BE2C (cell line): ENCODE data around the gene SORCS3.

Experiments used
- DNase-seq: peaks from one replicate; pipeline ENCODE4 v3.0.0-alpha.2; 2020
- H3K27me3 ChIP-seq: fragments of 250-450 bp; sonication (Bioruptor Pico); 2 replicates; pipeline ENCODE4 v1.5.1; 2020; ENCODE audit warnings: mild to moderate bottlenecking
- H3K36me3 ChIP-seq: fragments of 250-450 bp; sonication (Bioruptor Pico); 2 replicates; pipeline ENCODE4 v1.5.1; 2020; ENCODE audit warnings: mild to moderate bottlenecking
- H3K4me1 ChIP-seq: fragments of 250-450 bp; sonication (Bioruptor Pico); 2 replicates; pipeline ENCODE4 v1.5.1; 2020
- H3K4me3 ChIP-seq: 2 replicates; pipeline ENCODE4 v1.5.1; 2011; ENCODE audit warnings: low read depth, low read length
- H3K9me3 ChIP-seq: fragments of 250-450 bp; sonication (Bioruptor Pico); 2 replicates; pipeline ENCODE4 v1.5.1; 2020
- TF ChIP-seq, protein P1 (sequence below): IDR thresholded peaks from 2 replicates; pipeline ENCODE4 v1.5.1; 2012; ENCODE audit warnings: mild to moderate bottlenecking, low read depth, low read length

The SORCS3 gene

DNA sequence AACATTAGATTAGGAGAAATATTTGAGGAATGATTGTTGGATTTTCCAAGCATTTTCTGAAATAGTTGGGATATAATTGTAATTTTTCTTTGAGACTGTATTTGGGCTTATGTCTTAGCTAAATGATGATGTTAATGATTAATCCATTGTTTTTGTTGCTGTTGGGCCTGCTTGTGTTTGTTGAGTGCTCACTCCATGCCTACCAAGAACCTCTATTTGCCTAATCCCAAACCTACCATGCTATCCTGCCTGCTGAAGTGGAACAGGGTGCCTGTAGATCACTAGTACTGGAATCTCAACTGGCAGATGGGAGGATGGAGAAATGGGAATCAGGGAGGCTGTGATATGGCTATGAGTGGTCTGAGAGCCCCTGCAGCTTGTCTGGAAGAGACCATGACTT lies 565.5 kb downstream of the SORCS3 start:
- no peak for DNase-seq
- no peak overlapping the region for H3K4me3 ChIP-seq
- H3K36me3 ChIP-seq = no peaks in the 10 kb centered on the region
- no peaks in the 10 kb centered on the region for H3K4me1 ChIP-seq
- H3K9me3 ChIP-seq = no peaks in the 10 kb centered on the region
- no peaks in the 10 kb centered on the region for H3K27me3 ChIP-seq
- TF ChIP-seq, protein P1, sequence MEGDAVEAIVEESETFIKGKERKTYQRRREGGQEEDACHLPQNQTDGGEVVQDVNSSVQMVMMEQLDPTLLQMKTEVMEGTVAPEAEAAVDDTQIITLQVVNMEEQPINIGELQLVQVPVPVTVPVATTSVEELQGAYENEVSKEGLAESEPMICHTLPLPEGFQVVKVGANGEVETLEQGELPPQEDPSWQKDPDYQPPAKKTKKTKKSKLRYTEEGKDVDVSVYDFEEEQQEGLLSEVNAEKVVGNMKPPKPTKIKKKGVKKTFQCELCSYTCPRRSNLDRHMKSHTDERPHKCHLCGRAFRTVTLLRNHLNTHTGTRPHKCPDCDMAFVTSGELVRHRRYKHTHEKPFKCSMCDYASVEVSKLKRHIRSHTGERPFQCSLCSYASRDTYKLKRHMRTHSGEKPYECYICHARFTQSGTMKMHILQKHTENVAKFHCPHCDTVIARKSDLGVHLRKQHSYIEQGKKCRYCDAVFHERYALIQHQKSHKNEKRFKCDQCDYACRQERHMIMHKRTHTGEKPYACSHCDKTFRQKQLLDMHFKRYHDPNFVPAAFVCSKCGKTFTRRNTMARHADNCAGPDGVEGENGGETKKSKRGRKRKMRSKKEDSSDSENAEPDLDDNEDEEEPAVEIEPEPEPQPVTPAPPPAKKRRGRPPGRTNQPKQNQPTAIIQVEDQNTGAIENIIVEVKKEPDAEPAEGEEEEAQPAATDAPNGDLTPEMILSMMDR = no peak

DNA sequence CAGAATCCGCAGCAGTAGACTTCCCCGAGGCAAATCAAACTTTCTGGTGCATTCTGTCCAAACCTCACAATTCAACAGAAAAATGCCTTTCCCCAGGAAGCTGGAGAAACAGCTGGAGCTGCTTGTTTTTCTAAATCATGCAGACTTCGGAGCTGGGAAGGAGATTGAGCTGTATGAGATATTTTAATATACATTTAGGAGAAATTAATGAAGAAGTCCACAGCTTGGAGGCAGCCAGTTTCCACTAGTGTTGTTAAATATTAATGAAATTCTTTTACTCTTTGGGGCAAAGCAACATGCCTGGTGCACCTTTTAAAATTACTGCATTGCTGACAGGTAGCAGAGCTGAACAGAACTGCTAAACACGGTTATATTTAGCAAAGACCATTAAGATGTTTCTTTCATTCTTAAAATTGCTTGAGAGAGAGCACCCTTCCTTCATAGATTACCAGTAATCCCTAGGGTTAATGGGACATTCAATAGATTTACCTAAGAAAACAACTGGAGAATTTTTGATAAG lies 566.4 kb downstream of the SORCS3 start:
- no peaks in the 10 kb centered on the region for H3K27me3 ChIP-seq
- DNase-seq = no peak
- no peaks in the 10 kb centered on the region for H3K9me3 ChIP-seq
- no peaks in the 10 kb centered on the region for H3K4me1 ChIP-seq
- TF ChIP-seq, protein P1 = no peak
- H3K4me3 ChIP-seq = no peak overlapping the region
- no peaks in the 10 kb centered on the region for H3K36me3 ChIP-seq

DNA sequence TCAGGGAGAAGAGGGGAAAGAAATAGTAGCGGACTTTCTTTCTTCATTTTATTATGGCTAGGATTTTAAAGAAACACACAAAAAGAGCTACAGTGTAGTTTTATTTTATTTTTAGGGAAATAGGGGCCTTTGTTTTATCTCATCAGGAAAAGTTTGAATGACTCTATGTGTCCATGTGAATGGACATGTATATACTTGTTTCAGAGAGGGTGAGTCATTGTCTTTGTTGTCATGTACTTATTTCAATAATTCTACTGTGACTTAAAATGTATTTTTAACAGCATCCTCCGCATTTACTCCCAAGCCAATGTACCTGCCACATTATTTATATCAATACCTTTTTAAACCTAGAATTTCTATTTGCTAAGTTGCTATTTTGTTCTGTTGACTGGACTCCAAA lies 569.5 kb downstream of the SORCS3 start:
- no peaks in the 10 kb centered on the region for H3K9me3 ChIP-seq
- H3K36me3 ChIP-seq = no peaks in the 10 kb centered on the region
- H3K27me3 ChIP-seq = no peaks in the 10 kb centered on the region
- H3K4me3 ChIP-seq = no peak overlapping the region
- TF ChIP-seq, protein P1 = no peak
- DNase-seq = no peak
- H3K4me1 ChIP-seq = no peaks in the 10 kb centered on the region

DNA sequence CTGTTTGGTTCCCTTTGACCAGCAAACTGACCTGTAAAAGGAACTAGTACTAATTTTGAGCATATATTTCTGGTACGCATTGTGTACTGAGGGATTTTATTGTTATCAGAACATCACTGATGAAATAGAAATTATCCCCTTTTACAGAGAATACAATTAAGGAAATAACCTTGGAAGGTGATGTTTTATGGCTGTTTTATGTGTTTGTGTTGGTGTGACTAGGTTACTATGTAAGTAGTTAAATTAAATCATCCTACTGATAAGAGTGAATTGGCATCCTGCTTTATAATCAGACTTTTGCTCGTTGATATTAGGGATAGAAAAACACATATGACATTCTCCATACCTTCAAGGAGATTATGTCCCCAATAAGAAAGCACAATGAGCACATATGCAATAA lies 596.6 kb downstream of the SORCS3 start:
- H3K36me3 ChIP-seq = no peaks in the 10 kb centered on the region

DNA sequence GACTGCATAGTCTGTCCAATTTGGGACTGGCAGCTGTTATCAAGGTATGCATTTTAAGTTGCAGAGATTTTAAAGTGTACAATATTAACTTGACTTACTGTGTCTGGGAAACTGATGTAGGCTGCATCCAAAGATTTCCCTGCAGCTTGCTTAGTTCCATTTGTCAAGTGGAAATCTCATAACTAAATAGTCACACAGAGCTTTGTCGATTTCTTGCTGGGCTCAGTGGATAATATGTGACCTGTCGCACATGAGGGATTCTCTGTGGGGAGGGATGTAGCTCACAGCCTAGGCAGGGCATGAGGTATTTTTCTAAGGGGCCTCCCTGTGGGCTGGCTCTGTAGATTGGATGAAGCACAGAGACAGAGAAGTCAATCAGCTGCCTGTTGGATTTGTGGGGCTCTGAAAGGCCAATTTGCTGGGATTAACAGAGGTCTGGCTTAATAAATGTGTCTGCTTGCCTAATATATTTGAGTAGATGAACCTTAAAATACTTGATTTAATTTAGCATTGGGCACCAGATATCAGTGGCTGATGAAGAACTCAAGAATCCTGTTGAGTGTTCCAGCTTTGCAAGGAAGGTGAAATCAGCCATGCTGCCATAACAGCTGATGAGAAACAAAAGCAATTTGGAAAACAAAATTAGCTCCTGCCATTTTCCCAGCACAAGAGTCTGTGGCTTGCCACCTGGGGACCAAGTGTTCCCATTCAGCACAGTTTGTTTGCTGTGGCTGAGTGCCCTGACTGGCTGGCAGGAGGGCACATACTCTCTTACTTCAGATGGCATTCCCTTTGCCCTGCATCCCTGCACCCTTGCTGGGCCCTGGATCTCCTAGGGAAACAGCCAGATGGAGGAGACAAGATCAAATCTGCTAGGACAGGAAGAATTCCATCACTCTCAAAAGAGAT lies 598.5 kb downstream of the SORCS3 start:
- Histone ChIP-seq H3K4me3 (no peak overlapping the region), H3K36me3 (no peaks in the 10 kb centered on the region), H3K4me1 (no peaks in the 10 kb centered on the region), H3K9me3 (no peaks in the 10 kb centered on the region), H3K27me3 (no peaks in the 10 kb centered on the region)
- TF ChIP-seq, protein P1 = no peak
- no peak for DNase-seq

More for the DNA sequence above, 596.6 kb downstream of the SORCS3 start:
- H3K9me3 ChIP-seq = no peaks in the 10 kb centered on the region
- TF ChIP-seq, protein P1 = no peak
- DNase-seq = no peak
- H3K4me3 ChIP-seq = no peak overlapping the region
- no peaks in the 10 kb centered on the region for H3K27me3 ChIP-seq
- no peaks in the 10 kb centered on the region for H3K4me1 ChIP-seq

DNA sequence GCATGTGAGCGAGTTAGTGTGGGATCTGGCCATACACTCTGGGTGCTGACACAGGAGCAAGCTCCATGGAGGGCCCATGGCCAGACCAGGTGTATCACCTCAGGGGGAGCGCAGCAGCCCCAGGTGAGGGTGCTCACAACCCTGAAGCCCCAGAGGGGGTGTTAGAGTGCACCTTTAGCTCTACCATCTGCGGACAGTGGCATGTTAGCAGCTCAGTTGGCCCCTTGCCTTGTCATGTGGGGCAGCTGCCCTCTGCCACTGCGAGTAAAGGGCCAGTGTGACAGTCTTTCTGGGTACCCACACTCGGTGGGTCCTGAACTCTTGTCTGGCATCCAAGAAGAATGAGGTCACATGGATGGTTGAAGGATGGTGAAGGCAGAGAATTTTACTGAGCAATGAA lies 600.2 kb downstream of the SORCS3 start:
- Histone ChIP-seq H3K27me3 (no peaks in the 10 kb centered on the region), H3K4me3 (no peak overlapping the region), H3K36me3 (no peaks in the 10 kb centered on the region), H3K9me3 (no peaks in the 10 kb centered on the region), H3K4me1 (no peaks in the 10 kb centered on the region)
- DNase-seq = no peak
- TF ChIP-seq, protein P1 = no peak
